ENCODE results near the gene MLLT11.
"Not testable (repeated sequence)": the region's sequence is repeated elsewhere in the genome, so short reads cannot be mapped to it uniquely, and the experiment has no call there.

Gene MLLT11

DNA sequence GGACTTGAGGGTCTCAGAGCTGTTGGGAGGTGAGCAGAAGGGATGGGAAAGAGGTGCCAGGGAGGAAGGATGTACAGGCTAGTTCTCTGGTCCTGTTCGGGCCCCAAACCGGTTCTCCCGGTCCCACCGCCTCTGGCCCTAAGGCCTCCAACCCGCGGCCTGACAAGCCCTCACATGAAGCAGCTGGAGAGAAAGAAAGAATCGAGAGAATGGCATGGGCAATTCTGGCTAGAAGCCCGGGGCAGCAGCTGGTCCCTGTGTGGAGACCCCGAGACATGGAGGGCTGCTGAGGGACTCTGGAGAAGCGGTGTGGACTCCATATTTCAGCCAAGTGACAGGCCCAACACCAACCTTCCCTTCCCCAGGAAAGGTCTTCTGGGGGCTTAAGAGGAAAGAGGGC, 1.5 kb upstream of the MLLT11 start:
- no peak for DNase-seq

GRCh38 chr1:151059109-151060006, 839 bp upstream of the MLLT11 start, which contains the start of gene CDC42SE1:
Gene CDC42SE1, minus strand, starts transcription at chr1:151059622. Its CDS starts 3,892 bp downstream, at chr1:151055730.
- DNase-seq: peak; percentile 84

DNA sequence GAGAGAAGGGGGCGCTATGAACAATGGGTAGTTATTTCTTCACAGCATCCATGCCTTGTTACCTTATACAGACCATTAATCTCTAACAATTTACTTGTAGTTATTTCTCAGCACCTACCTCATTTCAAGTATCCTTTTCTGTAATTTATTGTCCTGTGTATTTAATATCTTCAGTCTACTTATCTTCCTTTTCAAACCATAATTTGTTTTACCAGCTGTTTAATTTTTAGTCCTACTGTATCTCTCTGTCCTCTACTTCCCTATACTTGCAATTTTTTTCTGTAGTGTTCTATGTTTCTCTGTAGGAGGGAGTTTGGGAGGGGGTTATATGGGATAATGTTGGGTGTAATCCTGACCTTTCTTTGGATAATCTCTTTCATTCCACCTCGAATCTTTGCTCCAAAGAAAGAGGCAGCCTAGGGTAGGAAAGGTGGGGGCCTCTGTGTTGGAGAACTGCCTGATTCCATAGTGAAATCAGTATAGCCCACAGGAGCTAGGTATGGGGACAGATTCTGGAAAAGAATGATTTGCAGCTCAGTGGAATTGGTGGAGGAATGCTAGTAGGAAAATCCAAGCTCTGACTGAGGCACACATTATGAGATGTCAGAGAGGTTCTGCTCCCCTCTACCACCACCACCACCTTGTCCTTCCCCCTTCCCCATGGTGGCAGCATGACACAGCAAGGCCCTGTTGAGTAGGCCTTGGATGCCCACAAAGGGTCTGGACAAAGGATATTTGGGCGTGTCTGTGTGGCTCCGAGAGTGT, 642 bp downstream of the MLLT11 start:
- DNase-seq: no peak

GRCh38 chr1:151061704-151062103, 1.5 kb downstream of the MLLT11 start:
- DNase-seq: no peak

GRCh38 chr1:151062741-151063371, 2.7 kb downstream of the MLLT11 start:
- no peak for DNase-seq

GRCh38 chr1:151065089-151065645, 5.0 kb downstream of the MLLT11 start:
- no peak for DNase-seq

GRCh38 chr1:151067185-151067584, 7.0 kb downstream of the MLLT11 start:
- DNase-seq: no peak

- DNase-seq: no peak
Measured at GRCh38 chr1:151069103-151069486, 8.9 kb downstream of the MLLT11 start.

DNA sequence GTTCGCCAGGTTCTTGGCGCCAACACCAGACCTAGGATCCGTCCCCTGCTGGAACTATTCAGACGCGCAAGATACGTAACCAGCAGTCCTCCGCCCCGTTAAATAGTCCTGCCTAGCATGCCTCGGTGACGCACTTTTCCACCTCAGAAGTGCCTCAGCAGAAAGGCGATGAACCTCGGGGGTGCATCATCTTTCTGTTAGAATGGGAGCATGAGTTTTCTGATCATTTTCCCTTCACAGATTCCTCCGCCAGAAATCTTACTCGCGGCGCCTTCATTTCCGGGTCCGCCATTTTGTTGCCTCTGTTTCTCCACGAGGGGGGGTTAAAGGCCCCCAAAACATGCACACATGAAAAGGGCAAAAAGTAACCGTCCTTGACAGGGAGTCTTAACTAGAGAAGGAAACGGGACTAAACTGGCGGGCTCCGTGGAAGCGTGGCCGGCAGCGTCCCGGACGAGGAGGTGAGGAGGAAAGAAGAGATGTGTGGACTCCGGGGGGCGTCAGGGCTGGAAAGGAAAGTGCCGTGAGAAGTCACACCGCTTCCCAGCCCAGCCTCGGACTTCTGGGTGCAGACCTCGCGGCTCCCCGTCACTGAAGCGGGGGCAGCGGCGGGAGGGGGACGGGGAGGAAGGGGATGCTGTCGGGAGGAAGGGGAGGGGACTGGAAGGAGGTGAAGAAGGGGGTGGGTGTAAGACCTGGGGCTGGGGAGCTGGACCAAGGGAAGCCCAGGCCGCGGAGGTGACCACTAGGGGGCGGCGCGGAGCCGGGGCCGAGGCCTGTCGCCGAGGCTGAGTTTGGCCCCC, 10.5 kb downstream of the MLLT11 start, which contains the start of gene GABPB2:
Gene GABPB2, plus strand, starts transcription at position 288 of the 803 bp plus-strand sequence. CDS start 17,429 bp downstream, outside the sequence.
- DNase-seq: peak; percentile 90

GRCh38 chr1:151072224-151072623, 12.0 kb downstream of the MLLT11 start:
- no peak for DNase-seq

DNA sequence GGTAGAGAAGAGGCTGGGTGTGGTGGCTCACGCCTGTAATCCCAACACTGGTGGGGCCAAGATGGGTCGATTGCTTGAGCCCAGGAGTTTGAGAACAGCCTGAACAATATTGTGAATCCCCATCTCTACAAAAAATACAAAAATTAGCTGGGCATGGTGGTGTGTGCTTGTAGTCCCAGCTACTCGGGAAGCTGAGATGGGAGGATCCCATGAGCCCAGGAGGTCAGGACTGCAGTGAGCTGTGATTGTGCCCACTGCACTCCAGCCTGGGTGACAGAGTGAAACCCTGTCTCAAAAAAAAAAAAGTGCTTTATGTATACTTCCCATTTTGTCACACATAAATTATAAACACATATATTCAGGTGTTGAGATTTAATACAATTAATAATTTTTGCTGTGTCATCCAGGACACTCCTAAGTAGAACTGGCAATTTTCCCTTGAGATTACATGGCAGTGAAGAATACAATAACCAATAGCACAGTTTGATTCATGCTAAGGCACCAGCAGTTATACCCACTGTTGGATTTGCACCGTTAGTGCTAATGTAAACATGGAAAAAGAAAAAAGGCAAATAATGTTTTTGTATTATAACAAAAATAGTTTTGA, 25.9 kb downstream of the MLLT11 start:
- no peak for DNase-seq

- not testable (repeated sequence) for DNase-seq
Measured at GRCh38 chr1:151097426-151097825, 37.2 kb downstream of the MLLT11 start.

GRCh38 chr1:151098126-151098525, 37.9 kb downstream of the MLLT11 start:
- no peak for DNase-seq

DNA sequence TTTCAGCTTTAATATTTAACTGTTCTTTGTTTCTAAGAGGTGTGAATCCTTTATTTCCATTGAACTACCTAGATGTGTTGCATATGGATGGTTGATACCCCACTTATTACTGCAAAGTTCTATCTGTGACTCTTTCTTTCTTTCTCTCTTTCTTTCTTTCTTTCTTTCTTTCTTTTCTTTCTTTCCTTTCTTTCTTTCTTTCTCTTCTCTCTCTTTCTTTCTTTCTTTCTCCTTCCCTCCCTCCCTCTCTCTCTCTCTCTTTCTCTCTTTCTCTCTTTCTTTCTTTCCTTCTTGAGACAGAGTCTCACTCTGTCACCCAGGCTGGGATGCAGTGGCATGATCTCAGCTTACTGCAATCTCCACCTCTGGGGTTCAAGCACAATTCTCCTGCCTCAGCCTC, 44.4 kb downstream of the MLLT11 start:
- no peak for DNase-seq

DNA sequence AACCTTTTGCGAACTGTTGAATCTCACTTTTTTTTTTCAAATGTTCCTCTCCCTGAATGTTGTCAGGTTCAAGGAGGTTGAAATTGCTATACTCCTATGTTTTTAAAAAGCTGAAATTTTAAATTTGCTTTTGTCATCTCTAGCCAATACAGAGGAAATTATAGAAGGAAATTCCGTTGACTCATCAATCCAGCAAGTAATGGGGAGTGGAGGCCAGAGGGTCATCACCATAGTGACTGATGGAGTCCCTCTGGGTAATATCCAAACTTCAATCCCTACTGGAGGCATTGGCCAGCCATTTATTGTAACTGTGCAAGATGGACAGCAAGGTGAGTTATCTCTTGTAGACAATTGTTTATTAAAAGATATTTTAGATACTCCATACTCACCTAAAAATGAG, 46.7 kb downstream of the MLLT11 start:
- no peak for DNase-seq

DNA sequence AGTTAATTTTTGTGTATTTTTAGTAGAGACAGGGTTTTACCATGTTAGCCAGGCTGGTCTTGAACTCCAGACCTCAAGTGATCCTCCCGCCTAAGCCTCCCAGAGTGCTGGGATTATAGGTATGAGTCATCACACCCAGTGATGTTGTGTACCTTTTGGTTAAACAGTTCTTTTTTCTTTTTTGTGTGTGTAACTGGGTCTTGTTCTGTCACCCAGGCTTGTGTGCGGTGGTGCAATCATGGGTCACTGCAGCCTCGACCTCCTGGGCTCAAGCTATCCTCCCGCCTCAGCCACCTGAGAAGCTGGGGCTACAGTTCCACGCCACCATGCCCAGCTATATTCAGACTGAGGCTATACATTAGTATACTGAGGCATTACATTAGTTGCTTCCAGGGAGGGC, 48.1 kb downstream of the MLLT11 start:
- no peak for DNase-seq

GRCh38 chr1:151113877-151114276, 53.7 kb downstream of the MLLT11 start:
- DNase-seq: no peak

Data from stimulated activated CD4-positive, alpha-beta T cell treated with anti-CD3 and anti-CD28 coated beads, Interleukin-4, amount 100 ng/mL, for 24 hours (primary cell).